Osteoblast (primary cell): ENCODE results near the gene MACROD2. TPM values are rescaled to one million over a fixed set of nuclear protein-coding genes. Genes with fewer than 3 reads are reported as not detected.

ENCODE experiments used
- DNase-seq: peaks from one replicate; pipeline ENCODE4 v3.0.0; 2011; ENCODE audit warnings: low spot score, mixed read lengths; ENCODE audit not compliant: insufficient read length; ENCODE audit errors: missing footprints
- H2AFZ ChIP-seq: 2 replicates; pipeline ENCODE4 v1.6.0; 2011; ENCODE audit warnings: mild to moderate bottlenecking, low read length
- H3K27ac ChIP-seq: 2 replicates; pipeline ENCODE4 v1.5.1; 2011; ENCODE audit warnings: mild to moderate bottlenecking, low read depth, low read length, moderate library complexity
- H3K27me3 ChIP-seq: 2 replicates; pipeline ENCODE4 v1.6.0; 2012; ENCODE audit warnings: mild to moderate bottlenecking, control low read depth, inconsistent platforms, low read length, moderate library complexity; ENCODE audit not compliant: insufficient read depth
- H3K36me3 ChIP-seq: 2 replicates; pipeline ENCODE4 v1.5.1; 2011; ENCODE audit warnings: mild to moderate bottlenecking, low read length, control low read depth, moderate library complexity; ENCODE audit not compliant: insufficient read depth
- H3K4me1 ChIP-seq: 2 replicates; pipeline ENCODE4 v1.5.1; 2011; ENCODE audit warnings: mild to moderate bottlenecking, low read length, control low read depth, moderate library complexity; ENCODE audit not compliant: insufficient read depth
- H3K4me2 ChIP-seq: 2 replicates; pipeline ENCODE4 v1.6.0; 2011; ENCODE audit warnings: mild to moderate bottlenecking, low read length; ENCODE audit not compliant: insufficient read depth
- H3K4me3 ChIP-seq: fragments of 200-600 bp; sonication (generic); 3 replicates; pipeline ENCODE4 v1.5.1; 2012; ENCODE audit warnings: mild to moderate bottlenecking, low read length, inconsistent platforms; ENCODE audit not compliant: insufficient read depth
- H3K79me2 ChIP-seq: 2 replicates; pipeline ENCODE4 v1.6.0; 2012; ENCODE audit warnings: mild to moderate bottlenecking, low read length, control low read depth, inconsistent platforms; ENCODE audit not compliant: insufficient read depth
- H3K9me3 ChIP-seq: 2 replicates; pipeline ENCODE4 v1.5.1; 2011; ENCODE audit warnings: low read depth, low read length, control low read depth
- H4K20me1 ChIP-seq: 2 replicates; pipeline ENCODE4 v1.6.0; 2012; ENCODE audit warnings: mild to moderate bottlenecking, low read length, control low read depth; ENCODE audit not compliant: insufficient read depth
- small RNA-seq: library from RNA; depleted of rRNA; stranded (forward); fragments of <200 nt; gene quantifications from one replicate; pipeline ENCODE3, GENCODE V24; 2012
- total RNA-seq: library from RNA; depleted of rRNA; stranded (reverse); fragments of >200 nt; gene quantifications from 2 replicates; pipeline ENCODE4 v1.2.3, GENCODE V29; 2012
- TF ChIP-seq, protein P1 (sequence below): IDR thresholded peaks from 2 replicates; pipeline ENCODE4 v1.5.1; 2011; ENCODE audit warnings: mild to moderate bottlenecking, low read depth, low read length, moderate library complexity; ENCODE audit errors: extremely low read depth

Gene MACROD2
- total RNA-seq, 1 donor: 4.0 TPM

- DNase-seq: no peak
- no peaks in the 10 kb centered on the region for H3K27me3 ChIP-seq
- no peak overlapping the region for H2AFZ ChIP-seq
- no peaks in the 10 kb centered on the region for H3K4me1 ChIP-seq
- no peak overlapping the region for H3K4me2 ChIP-seq
- H3K36me3 ChIP-seq: no peaks in the 10 kb centered on the region
- no peaks in the 10 kb centered on the region for H3K79me2 ChIP-seq
- no peak overlapping the region for H3K4me3 ChIP-seq
- H4K20me1 ChIP-seq: no peaks in the 10 kb centered on the region
- TF ChIP-seq, protein P1, sequence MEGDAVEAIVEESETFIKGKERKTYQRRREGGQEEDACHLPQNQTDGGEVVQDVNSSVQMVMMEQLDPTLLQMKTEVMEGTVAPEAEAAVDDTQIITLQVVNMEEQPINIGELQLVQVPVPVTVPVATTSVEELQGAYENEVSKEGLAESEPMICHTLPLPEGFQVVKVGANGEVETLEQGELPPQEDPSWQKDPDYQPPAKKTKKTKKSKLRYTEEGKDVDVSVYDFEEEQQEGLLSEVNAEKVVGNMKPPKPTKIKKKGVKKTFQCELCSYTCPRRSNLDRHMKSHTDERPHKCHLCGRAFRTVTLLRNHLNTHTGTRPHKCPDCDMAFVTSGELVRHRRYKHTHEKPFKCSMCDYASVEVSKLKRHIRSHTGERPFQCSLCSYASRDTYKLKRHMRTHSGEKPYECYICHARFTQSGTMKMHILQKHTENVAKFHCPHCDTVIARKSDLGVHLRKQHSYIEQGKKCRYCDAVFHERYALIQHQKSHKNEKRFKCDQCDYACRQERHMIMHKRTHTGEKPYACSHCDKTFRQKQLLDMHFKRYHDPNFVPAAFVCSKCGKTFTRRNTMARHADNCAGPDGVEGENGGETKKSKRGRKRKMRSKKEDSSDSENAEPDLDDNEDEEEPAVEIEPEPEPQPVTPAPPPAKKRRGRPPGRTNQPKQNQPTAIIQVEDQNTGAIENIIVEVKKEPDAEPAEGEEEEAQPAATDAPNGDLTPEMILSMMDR: no peak
- no peaks in the 10 kb centered on the region for H3K9me3 ChIP-seq
- no peak overlapping the region for H3K27ac ChIP-seq
These were observed 2104.8 kb downstream of the MACROD2 start for GRCh38 chr20:16100111-16100510.

DNA sequence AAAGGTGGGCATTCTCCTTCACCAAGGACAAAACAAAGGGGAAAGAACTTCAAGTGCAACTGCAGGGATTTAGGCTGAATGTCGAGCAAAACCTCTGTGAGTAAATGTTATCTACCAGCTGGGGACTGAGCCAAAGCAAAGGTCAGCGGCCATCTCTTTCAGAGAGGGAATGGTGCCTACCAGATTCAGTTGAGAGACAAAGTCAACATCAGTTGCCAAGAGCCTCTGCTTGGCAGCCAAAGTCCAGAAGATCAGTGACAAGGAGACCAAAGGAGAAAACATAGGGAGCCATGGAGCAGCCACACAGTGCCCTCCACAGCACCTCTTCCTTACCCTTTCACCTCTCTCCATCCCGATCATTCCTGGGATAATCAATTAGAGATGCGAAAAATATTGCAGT lies 2105.5 kb downstream of the MACROD2 start:
- Histone ChIP-seq H3K27me3 (no peaks in the 10 kb centered on the region), H4K20me1 (no peaks in the 10 kb centered on the region), H3K9me3 (no peaks in the 10 kb centered on the region), H3K4me3 (no peak overlapping the region), H3K79me2 (no peaks in the 10 kb centered on the region), H3K36me3 (no peaks in the 10 kb centered on the region), H3K4me1 (no peaks in the 10 kb centered on the region), H3K4me2 (no peak overlapping the region), H3K27ac (no peak overlapping the region), H2AFZ (no peak overlapping the region)
- TF ChIP-seq, protein P1: no peak
- no peak for DNase-seq

Small RNA genes within 50 kb of the gene (small RNA-seq; reads per million reads assigned to genes)
- gene RN7SL864P: not detected
- gene RNA5SP475: not detected
- gene RNU6-1159P: not detected
- gene RNU6-115P: not detected
- not detected for gene RNU6-228P
- not detected for gene RNU6-278P
- gene RPS3P1: not detected

Other genes starting within 250 kb of the MACROD2 start
- 7.7 and 9.0 TPM in 2 replicates for gene ESF1, start 210.6 kb upstream of the MACROD2 start, total RNA-seq
- gene NDUFAF5, start 210.5 kb upstream of the MACROD2 start, total RNA-seq: 8.3 and 12.3 TPM in 2 replicates
- not detected in 2 replicates for gene SEL1L2, start 4.9 kb upstream of the MACROD2 start, total RNA-seq